Stimulated activated CD8-positive, alpha-beta memory T cell treated with anti-CD3 and anti-CD28 coated beads, Interleukin-15, amount 100 ng/mL, for 24 hours (primary cell): ENCODE measurements around the gene TAL1.
"Not testable (repeated sequence)": the region's sequence is repeated elsewhere in the genome, so short reads cannot be mapped to it uniquely, and the experiment has no call there.

ENCODE experiments used
- DNase-seq: peaks from one replicate; pipeline ENCODE4 v3.0.0-alpha.2; 2020; ENCODE audit warnings: low read depth

TAL1 gene

DNA sequence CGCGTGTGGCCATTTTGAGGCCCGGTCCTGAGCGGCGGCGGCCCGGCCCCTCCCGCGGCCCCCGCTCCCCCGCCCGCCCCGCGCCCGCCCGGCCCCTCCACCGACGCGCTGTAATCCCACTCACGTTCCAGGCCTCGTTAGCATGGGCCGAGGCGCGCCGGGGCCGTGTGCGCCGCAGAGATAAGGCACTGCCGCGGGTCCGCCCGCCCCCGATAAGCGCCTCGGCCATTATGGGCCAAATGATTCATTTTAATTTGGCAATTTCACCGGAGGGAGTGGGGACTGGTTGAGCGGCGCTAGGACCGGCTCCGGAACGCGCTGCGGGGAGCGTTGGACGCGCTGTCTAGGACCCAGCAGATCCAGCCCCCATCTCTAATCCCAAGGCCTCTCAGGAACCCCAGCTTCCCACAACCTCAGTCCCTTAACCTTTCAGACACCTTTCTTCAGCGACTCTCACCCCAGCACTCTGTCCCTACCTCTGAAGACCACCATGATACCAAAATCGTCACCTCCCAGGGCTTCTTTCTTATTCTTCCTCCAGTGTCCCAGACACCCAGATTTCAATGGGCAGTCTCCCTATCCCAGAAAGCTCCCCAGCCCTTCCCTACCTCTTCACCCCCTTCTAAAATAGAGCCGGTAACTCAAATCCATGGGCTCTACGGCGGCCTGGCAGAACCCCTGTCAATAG, at the start of gene TAL1:
TAL1 (minus strand) TSS at position 39 of the 688 bp plus-strand sequence. CDS start 6,337 bp downstream, outside the sequence.
- no peak for DNase-seq

- no peak for DNase-seq
Measured at GRCh38 chr1:47280142-47280541, 48.1 kb upstream of the TAL1 start.

- no peak for DNase-seq
Measured at GRCh38 chr1:47276850-47277249, 44.8 kb upstream of the TAL1 start.

DNA sequence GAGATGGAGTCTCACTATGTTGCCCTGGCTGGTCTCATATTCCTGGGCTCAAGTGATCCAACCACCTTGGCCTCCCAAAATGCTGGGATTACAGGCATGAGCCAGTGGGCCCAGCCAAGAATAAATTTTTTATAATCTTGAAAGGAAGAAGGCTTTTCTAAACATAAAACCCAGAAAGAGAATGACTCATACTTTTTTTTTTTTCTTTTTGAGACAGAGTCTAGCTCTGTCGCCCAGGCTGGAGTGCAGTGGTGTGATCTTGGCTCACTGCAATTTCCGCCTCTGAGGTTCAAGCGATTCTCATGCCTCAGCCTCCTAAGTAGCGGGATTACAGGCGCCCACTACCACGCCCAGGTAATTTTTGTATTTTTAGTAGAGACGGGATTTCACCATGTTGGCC, 43.8 kb upstream of the TAL1 start:
- not testable (repeated sequence) for DNase-seq

- not testable (repeated sequence) for DNase-seq
Measured at GRCh38 chr1:47265529-47265928, 33.5 kb upstream of the TAL1 start.

- no peak for DNase-seq
Measured at GRCh38 chr1:47262787-47263413, 30.9 kb upstream of the TAL1 start.

GRCh38 chr1:47257224-47257623, 25.2 kb upstream of the TAL1 start:
- DNase-seq = no peak

DNA sequence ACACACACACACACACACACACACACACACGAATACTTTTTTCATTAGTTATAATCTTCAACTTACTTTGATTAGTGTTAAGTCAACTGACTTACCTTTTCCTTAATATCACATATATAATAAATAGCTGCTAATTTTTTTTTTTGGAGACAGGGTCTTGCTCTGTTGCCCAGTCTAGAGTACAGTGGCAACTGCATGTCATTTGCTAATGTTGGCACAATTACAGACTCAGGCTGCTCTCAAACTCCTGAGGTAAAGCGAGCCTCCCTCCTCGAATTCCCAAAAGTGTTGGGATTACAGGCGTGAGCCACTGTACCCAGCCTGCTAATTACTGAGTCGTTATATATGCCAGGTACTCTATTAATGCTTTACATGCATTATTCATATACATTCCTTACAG, 20.8 kb upstream of the TAL1 start:
- no peak for DNase-seq

GRCh38 chr1:47252369-47252768, 20.3 kb upstream of the TAL1 start:
- DNase-seq = no peak

DNA sequence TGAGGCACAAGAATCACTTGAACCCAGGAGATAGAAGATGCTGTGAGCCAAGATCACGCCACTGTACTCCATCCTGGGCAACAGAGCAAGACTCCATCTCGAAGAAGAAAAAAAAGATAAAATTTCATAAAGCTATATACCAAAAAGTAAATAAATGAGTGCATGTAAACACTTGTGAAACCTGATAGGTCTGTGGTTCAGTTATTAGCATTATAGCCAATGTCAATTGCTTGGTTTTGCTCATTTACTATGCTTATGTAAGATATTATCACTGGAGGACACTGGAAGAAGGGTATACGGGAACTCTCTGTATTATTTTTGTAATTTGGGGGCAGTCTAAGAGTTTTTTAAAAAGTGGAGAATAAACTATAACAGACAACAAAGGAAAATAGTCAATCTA, 17.7 kb upstream of the TAL1 start:
- DNase-seq = no peak

GRCh38 chr1:47244339-47244862, 12.4 kb upstream of the TAL1 start:
- DNase-seq = no peak

- no peak for DNase-seq
Measured at GRCh38 chr1:47243910-47244309, 11.9 kb upstream of the TAL1 start.

DNA sequence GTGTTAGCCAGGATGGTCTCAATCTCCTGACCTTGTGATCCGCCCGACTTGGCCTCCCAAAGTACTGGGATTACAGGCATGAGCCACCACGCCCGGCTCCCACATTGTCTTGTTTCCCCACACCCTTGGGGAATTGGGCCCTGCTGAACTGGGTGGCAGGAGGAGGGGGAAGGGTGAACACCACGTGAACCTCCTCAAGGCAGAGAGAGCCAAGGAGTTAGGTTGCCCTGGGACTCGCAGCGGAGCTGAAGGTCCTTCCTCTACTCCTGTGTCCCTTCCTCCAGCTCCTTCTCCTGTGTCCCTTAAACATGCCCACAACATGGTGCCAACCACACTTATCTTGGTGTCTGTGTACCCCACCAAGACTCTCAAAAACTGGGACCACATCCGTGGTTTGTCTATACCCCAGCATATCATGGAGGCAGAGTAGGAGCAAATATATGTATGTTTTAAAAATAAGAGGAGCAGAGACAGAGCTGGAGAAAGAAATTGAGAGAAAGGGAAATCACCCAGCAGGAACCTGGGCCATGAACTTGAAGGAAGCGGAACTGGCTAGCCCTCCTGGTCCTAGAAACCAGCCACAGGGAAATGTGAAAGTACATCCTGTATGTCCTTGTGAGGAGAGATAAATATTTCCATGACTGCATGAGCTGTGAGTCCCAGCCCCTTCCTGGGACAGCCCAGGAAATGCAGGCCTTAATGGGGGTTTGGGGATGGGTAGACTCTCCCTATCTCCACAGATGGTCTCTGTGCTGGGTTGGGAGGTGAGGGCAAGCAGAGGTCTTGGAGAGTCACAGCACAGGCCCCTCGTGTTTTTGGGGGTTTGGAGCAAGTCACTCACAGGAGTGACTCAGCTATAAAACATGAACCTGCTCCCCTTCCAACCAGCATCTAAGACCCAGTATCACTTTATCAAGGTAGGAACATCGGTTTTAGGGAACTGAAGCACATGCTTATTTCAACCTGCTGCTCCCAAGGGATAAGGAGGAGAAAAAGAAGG, 9.4 kb upstream of the TAL1 start:
- no peak for DNase-seq

- no peak for DNase-seq
Measured at GRCh38 chr1:47238935-47239592, 7.0 kb upstream of the TAL1 start.

- no peak for DNase-seq
Measured at GRCh38 chr1:47235806-47236205, 3.8 kb upstream of the TAL1 start.

GRCh38 chr1:47235241-47235681, 3.2 kb upstream of the TAL1 start:
- no peak for DNase-seq

DNA sequence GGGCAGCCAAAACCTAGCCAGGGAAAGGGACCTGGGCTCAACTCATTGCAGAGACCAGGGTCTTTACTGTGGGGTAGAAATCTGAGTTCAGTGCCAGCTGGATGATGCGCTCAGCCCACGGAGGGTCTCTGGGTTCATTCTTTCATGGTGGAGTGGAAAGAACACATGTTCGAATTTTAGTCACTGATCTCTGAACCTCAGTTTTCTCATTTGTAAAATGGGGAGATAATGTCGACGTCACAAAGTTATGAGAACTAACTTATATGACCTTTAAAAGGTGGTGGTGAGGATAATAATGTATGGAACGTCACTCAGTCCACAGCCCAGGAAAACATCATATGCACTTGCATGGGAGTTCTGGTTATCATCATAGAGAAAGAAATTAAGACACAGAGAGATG, 1.2 kb upstream of the TAL1 start:
- no peak for DNase-seq

DNA sequence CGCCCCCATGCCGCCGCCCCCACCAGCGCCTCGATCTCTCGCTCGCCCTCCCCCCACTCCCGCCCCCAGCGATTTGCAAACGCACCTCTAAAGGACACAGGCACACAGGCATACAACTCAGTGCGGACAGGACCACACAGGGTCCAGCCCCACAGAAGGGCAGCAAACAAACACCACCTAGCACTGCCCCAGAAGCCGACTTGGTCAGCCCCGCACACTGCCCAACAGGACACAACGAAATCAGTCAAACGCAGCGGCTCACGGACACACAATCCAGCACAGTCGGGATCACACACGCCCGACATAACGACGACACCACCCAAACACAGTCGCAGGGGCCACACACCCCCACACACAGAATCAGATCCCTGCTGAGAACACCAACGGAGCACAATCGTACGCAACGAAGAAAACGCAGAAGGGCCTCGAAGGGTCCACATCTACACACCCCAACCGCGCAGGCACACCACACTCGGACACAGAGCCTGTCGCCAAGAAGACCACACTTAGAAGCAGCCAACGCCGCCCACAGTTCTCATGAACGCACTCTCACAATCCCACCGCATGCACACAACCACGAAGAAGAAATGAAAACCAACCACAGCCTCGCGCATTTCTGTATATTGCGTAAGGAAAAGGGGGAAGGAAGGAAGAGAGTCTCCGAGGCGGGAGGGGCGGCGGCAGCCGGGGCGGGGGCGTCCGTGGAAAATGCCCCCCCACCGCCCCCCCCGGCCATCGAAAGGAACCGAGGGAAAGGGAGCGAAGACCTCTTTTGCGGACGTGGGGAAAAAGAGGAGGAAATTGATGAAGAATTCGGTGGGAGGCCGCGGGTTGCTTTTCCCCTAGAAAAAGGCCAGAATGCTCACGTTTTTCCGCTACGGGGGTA, 481 bp downstream of the TAL1 start:
- no peak for DNase-seq

DNA sequence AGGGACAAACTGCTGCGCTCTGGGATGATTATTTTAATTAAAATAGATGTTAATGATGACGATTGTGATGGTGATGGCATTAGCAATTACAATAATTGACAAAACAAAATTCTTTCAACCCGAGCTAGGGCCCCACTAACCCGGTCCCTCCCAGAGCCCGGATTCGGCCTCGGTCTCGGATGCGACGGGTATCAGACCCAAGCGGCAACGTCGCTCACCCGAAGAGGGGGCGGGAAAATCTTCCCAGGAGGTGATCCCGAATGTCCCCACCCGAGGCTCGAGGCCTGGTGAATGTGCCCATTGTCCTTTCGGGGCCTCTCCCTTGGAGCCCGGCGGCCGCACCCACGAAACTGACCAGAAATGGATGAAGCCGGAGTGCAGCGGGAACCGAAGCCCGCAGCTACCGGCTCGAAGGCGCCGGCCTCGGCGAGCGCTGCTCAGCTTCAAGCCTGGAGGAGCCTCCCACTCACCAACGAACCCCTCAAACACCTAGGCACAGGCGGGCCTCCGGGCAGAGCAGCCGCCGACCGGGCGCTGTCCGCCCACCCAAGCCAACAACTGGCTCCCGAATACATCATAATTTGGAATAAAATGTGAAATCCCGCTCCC, 1.2 kb downstream of the TAL1 start:
- no peak for DNase-seq
